ENCODE results near the gene LIF.

GRCh38 chr22:30267382-30268302 lies 21.1 kb upstream of the LIF start:
- TF ChIP-seq CTCF (IDR thresholded peaks at IDR 0.05) (no peak), EP300 (IDR thresholded peaks at IDR 0.05) (no peak)

All from stomach (tissue), 4 donors.